ENCODE measurements around the gene SYF2.

DNA sequence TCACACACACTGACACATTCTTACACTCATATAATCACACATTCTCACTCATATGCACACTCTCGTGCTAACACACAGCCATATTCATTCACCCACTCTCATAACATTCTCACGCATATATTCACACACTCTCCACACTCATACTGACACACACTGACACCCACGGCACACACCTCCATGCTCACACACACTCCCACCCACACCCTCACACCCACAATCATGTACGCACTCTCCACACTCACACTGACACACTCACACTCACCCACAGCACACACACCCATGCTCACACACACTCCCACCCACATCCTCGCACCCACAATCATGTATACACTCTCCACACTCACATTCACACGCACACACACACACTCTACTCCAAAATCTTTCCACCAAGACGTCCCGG is 38.2 kb downstream of the SYF2 start:
- TF ChIP-seq CTCF (conservative IDR thresholded peaks at IDR 0.05; ENCODE audit: low read depth, low read length): no peak
- TF ChIP-seq POLR2A (IDR thresholded peaks at IDR 0.05; ENCODE audit: low read depth, low read length): no peak
- no peak for TF ChIP-seq BHLHE40 (IDR thresholded peaks at IDR 0.05; ENCODE audit: low read depth, low read length)
- no peak for TF ChIP-seq RAD21 (IDR thresholded peaks at IDR 0.05; ENCODE audit: low read length)
